Measurements from ENCODE around the gene SRSF5.
"Not testable (repeated sequence)": the region's sequence is repeated elsewhere in the genome, so short reads cannot be mapped to it uniquely, and the experiment has no call there.

Gene SRSF5

DNA sequence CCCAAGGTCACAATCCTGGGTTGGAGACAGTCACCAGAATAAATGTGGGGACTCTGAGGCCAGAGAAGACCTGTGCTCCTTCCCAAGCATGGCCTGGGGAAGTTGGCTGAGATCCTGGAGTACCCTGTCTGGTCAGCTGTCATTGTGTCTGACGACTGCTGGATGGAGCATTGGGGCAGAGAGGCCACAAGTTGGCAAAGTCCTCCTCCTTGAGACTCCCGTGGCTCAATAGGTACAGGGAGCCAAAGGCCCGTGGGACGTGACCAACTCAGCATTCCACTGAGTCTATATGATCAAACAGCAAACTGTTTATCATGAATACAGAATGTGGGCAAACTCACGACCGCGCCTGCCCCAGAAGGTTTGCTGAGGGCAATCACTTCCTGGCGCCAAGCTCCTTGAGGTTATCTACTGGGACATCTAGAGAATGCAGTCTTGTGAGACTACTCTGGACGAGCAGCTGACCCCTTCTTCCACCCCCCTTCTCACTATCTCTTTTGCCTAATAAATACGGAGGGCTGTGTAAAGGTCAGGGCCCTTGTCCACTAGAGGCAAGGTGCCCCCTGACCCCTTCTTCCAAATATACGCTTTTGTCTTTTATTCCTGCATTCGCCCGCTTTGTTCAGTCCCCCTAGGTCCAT is 44.4 kb downstream of the SRSF5 start:
- no peak overlapping the region for H3K27ac ChIP-seq (ENCODE audit: low read length)
- H3K4me1 ChIP-seq (ENCODE audit: control insufficient read depth in 1 of 2, insufficient read depth in 2 of 2, low read length in 2 of 2): no peaks in the 10 kb centered on the region
- no peaks in the 10 kb centered on the region for H3K36me3 ChIP-seq (ENCODE audit: control insufficient read depth in 1 of 2, insufficient read depth in 2 of 2, low read length in 2 of 2)
- H3K4me3 ChIP-seq (ENCODE audit: low read depth in 1 of 2, low read length in 2 of 2): no peak overlapping the region
- no peaks in the 10 kb centered on the region for H3K9me3 ChIP-seq (ENCODE audit: control insufficient read depth in 1 of 2, low read length in 2 of 2)
- no peaks in the 10 kb centered on the region for H3K27me3 ChIP-seq (ENCODE audit: low read depth, low read length)

DNA sequence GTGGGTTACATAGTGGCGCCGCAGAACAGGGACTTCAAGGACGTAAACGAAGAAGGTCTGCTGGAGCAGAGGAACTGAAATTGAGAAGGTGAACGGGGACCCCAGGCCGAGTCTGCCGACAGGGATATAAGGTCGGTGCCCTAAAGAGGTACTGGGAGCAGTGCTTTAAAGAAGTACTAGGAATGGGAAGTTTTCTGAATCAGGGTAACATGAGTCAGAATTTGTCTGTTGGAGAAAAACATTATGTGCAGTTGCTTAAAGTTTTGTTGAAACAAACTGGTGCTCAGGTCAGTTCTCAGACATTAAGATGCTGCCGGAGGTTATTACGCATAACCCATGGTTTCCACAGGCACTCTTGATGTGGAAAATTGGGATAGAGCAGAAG is 44.9 kb downstream of the SRSF5 start:
- H3K4me3 ChIP-seq (ENCODE audit: low read depth in 1 of 2, low read length in 2 of 2): no peak overlapping the region
- H3K27me3 ChIP-seq (ENCODE audit: low read depth, low read length): no peaks in the 10 kb centered on the region
- H3K4me1 ChIP-seq (ENCODE audit: control insufficient read depth in 1 of 2, insufficient read depth in 2 of 2, low read length in 2 of 2): no peaks in the 10 kb centered on the region
- no peaks in the 10 kb centered on the region for H3K36me3 ChIP-seq (ENCODE audit: control insufficient read depth in 1 of 2, insufficient read depth in 2 of 2, low read length in 2 of 2)
- no peaks in the 10 kb centered on the region for H3K9me3 ChIP-seq (ENCODE audit: control insufficient read depth in 1 of 2, low read length in 2 of 2)
- no peak overlapping the region for H3K27ac ChIP-seq (ENCODE audit: low read length)

GRCh38 chr14:69812711-69813110 is 45.8 kb downstream of the SRSF5 start:
- Histone ChIP-seq H3K4me3 (ENCODE audit: low read depth in 1 of 2, low read length in 2 of 2) (no peak overlapping the region), H3K36me3 (ENCODE audit: control insufficient read depth in 1 of 2, insufficient read depth in 2 of 2, low read length in 2 of 2) (no peaks in the 10 kb centered on the region), H3K27ac (ENCODE audit: low read length) (no peak overlapping the region), H3K27me3 (ENCODE audit: low read depth, low read length) (no peaks in the 10 kb centered on the region), H3K4me1 (ENCODE audit: control insufficient read depth in 1 of 2, insufficient read depth in 2 of 2, low read length in 2 of 2) (no peaks in the 10 kb centered on the region), H3K9me3 (ENCODE audit: control insufficient read depth in 1 of 2, low read length in 2 of 2) (no peaks in the 10 kb centered on the region)

DNA sequence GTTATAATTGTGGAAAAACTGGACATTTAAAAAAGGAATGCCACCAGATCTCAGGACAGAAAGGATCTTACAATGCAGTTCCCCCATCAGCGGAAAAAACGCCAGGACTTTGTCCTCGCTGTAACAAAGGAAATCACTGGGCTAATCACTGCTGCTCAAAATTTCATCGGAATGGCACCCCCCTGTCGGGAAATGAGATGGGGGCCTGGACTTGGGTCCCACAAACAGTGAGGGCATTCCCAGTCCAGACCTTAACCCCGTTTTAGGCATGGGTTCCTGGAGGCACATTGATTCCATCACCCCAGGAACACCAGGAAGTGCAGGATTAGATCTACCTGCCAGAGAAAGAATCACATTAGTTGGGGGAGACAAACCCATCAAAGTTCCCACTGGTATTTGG is 46.4 kb downstream of the SRSF5 start:
- not testable (repeated sequence) for H3K4me3 ChIP-seq (ENCODE audit: low read depth in 1 of 2, low read length in 2 of 2); H3K27me3 ChIP-seq (ENCODE audit: low read depth, low read length); H3K27ac ChIP-seq (ENCODE audit: low read length); H3K36me3 ChIP-seq (ENCODE audit: control insufficient read depth in 1 of 2, insufficient read depth in 2 of 2, low read length in 2 of 2); H3K9me3 ChIP-seq (ENCODE audit: control insufficient read depth in 1 of 2, low read length in 2 of 2); H3K4me1 ChIP-seq (ENCODE audit: control insufficient read depth in 1 of 2, insufficient read depth in 2 of 2, low read length in 2 of 2)

DNA sequence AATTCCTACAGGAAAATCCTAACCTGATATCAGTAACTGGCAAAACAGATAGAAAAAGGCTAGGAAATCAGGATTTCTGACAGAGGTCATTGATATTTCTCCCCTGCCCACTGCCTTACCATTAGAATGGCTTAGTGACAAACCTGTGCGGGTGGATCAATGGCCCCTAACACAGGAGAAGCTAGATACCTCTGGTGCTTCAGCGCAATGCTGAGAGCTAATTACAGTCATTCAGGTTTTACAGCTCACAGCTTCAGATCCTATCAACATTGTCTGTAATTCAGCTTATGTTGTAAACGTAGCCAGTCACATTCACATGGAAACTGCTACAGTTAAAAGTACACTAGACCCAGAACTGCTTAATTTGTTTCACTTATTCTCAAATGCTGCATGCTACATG is 47.5 kb downstream of the SRSF5 start:
- H3K27ac ChIP-seq (ENCODE audit: low read length): no peak overlapping the region
- no peak overlapping the region for H3K4me3 ChIP-seq (ENCODE audit: low read depth in 1 of 2, low read length in 2 of 2)
- H3K36me3 ChIP-seq (ENCODE audit: control insufficient read depth in 1 of 2, insufficient read depth in 2 of 2, low read length in 2 of 2): no peaks in the 10 kb centered on the region
- no peaks in the 10 kb centered on the region for H3K9me3 ChIP-seq (ENCODE audit: control insufficient read depth in 1 of 2, low read length in 2 of 2)
- no peaks in the 10 kb centered on the region for H3K4me1 ChIP-seq (ENCODE audit: control insufficient read depth in 1 of 2, insufficient read depth in 2 of 2, low read length in 2 of 2)
- H3K27me3 ChIP-seq (ENCODE audit: low read depth, low read length): no peaks in the 10 kb centered on the region

- no peaks in the 10 kb centered on the region for H3K27me3 ChIP-seq (ENCODE audit: low read depth, low read length)
- H3K9me3 ChIP-seq (ENCODE audit: control insufficient read depth in 1 of 2, low read length in 2 of 2): no peaks in the 10 kb centered on the region
- no peaks in the 10 kb centered on the region for H3K36me3 ChIP-seq (ENCODE audit: control insufficient read depth in 1 of 2, insufficient read depth in 2 of 2, low read length in 2 of 2)
- no peak overlapping the region for H3K27ac ChIP-seq (ENCODE audit: low read length)
- H3K4me1 ChIP-seq (ENCODE audit: control insufficient read depth in 1 of 2, insufficient read depth in 2 of 2, low read length in 2 of 2): no peaks in the 10 kb centered on the region
- H3K4me3 ChIP-seq (ENCODE audit: low read depth in 1 of 2, low read length in 2 of 2): no peak overlapping the region
These were observed 48.6 kb downstream of the SRSF5 start for GRCh38 chr14:69815556-69815955.

GRCh38 chr14:69816216-69816615 is 49.3 kb downstream of the SRSF5 start:
- H3K4me3 ChIP-seq (ENCODE audit: low read depth in 1 of 2, low read length in 2 of 2): no peak overlapping the region
- no peaks in the 10 kb centered on the region for H3K27me3 ChIP-seq (ENCODE audit: low read depth, low read length)
- H3K27ac ChIP-seq (ENCODE audit: low read length): no peak overlapping the region

DNA sequence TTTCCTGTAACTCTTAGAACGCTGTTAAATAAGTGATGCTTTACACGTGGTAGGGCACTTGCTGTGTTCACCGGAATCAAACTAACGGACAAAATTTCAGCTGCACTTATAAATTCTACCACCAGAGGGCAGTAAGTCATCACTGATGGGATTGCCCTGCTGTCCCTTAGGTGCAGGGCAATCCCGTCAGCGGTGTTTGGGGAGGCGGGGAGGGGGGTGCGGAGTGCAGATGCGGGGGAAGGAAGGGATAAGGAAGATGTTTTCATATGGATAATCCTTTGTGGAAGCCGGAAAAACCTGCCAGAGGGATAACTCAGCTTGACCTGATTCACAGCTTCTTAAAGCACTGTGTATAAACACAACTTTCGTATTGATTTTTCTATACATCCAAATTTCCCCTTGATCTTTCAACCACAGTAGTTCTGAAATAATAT is 51.8 kb downstream of the SRSF5 start:
- Histone ChIP-seq H3K27me3 (ENCODE audit: low read depth, low read length) (no peaks in the 10 kb centered on the region), H3K27ac (ENCODE audit: low read length) (no peak overlapping the region), H3K36me3 (ENCODE audit: control insufficient read depth in 1 of 2, insufficient read depth in 2 of 2, low read length in 2 of 2) (no peaks in the 10 kb centered on the region), H3K4me3 (ENCODE audit: low read depth in 1 of 2, low read length in 2 of 2) (no peak overlapping the region), H3K4me1 (ENCODE audit: control insufficient read depth in 1 of 2, insufficient read depth in 2 of 2, low read length in 2 of 2) (no peaks in the 10 kb centered on the region), H3K9me3 (ENCODE audit: control insufficient read depth in 1 of 2, low read length in 2 of 2) (no peaks in the 10 kb centered on the region)

More at GRCh38 chr14:69816216-69816615, 49.3 kb downstream of the SRSF5 start:
- Histone ChIP-seq H3K36me3 (ENCODE audit: control insufficient read depth in 1 of 2, insufficient read depth in 2 of 2, low read length in 2 of 2) (no peaks in the 10 kb centered on the region), H3K4me1 (ENCODE audit: control insufficient read depth in 1 of 2, insufficient read depth in 2 of 2, low read length in 2 of 2) (no peaks in the 10 kb centered on the region), H3K9me3 (ENCODE audit: control insufficient read depth in 1 of 2, low read length in 2 of 2) (no peaks in the 10 kb centered on the region)

DNA sequence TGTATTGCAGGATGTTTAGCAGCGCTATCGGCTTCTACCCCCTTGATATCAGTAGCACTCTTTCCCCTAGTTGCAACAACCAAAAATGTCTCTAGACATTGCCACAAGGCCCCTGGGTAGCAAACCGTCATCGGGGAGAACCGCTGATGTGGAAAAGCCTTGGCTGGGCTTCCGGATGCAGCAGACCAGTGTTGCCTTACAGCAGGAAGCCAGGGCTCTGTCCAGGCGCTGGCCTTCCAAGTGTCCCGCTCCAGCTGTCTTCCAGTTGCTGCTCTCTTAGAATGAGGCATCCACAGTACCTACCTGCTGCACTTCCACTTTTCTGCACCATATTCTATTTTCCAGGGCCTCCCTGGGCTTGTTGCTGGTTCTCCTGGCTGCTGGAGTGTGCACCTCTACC is 52.7 kb downstream of the SRSF5 start:
- Histone ChIP-seq H3K36me3 (ENCODE audit: control insufficient read depth in 1 of 2, insufficient read depth in 2 of 2, low read length in 2 of 2) (no peaks in the 10 kb centered on the region), H3K9me3 (ENCODE audit: control insufficient read depth in 1 of 2, low read length in 2 of 2) (no peaks in the 10 kb centered on the region), H3K27ac (ENCODE audit: low read length) (no peak overlapping the region), H3K4me1 (ENCODE audit: control insufficient read depth in 1 of 2, insufficient read depth in 2 of 2, low read length in 2 of 2) (no peaks in the 10 kb centered on the region), H3K27me3 (ENCODE audit: low read depth, low read length) (no peaks in the 10 kb centered on the region), H3K4me3 (ENCODE audit: low read depth in 1 of 2, low read length in 2 of 2) (no peak overlapping the region)

- no peak overlapping the region for H3K27ac ChIP-seq (ENCODE audit: low read length)
- H3K4me1 ChIP-seq (ENCODE audit: control insufficient read depth in 1 of 2, insufficient read depth in 2 of 2, low read length in 2 of 2): no peaks in the 10 kb centered on the region
- H3K27me3 ChIP-seq (ENCODE audit: low read depth, low read length): no peaks in the 10 kb centered on the region
These were observed 54.0 kb downstream of the SRSF5 start for GRCh38 chr14:69820991-69821390.

More at GRCh38 chr14:69820991-69821390, 54.0 kb downstream of the SRSF5 start:
- H3K36me3 ChIP-seq (ENCODE audit: control insufficient read depth in 1 of 2, insufficient read depth in 2 of 2, low read length in 2 of 2): no peaks in the 10 kb centered on the region
- H3K4me3 ChIP-seq (ENCODE audit: low read depth in 1 of 2, low read length in 2 of 2): no peak overlapping the region
- no peaks in the 10 kb centered on the region for H3K9me3 ChIP-seq (ENCODE audit: control insufficient read depth in 1 of 2, low read length in 2 of 2)
